H9 (cell line): ENCODE measurements around the gene SERTAD1. TPM values are rescaled to one million over a fixed set of nuclear protein-coding genes. Genes with fewer than 3 reads are reported as not detected.

Experiments
- DNase-seq: peaks from one replicate; pipeline ENCODE4 v3.0.0-alpha.2; 2017
- H2AFZ ChIP-seq: one replicate; pipeline ENCODE4 v1.6.1; 2013; ENCODE audit warnings: mild to moderate bottlenecking, low read length, control low read depth, moderate library complexity
- H2AK5ac ChIP-seq: 2 replicates; pipeline ENCODE4 v1.6.1; 2013; ENCODE audit warnings: low read length, control low read depth, mixed read lengths; ENCODE audit not compliant: insufficient read length
- H2BK120ac ChIP-seq: one replicate; pipeline ENCODE4 v1.6.1; 2013; ENCODE audit warnings: low read depth, mild to moderate bottlenecking, low read length, control low read depth, inconsistent platforms; ENCODE audit not compliant: poor library complexity, severe bottlenecking
- H2BK12ac ChIP-seq: 2 replicates; pipeline ENCODE4 v1.6.1; 2013; ENCODE audit warnings: low read length, control low read depth, mixed read lengths, low read depth; ENCODE audit not compliant: insufficient read length
- H2BK15ac ChIP-seq: 2 replicates; pipeline ENCODE4 v1.6.1; 2013; ENCODE audit warnings: low read depth, low read length, control low read depth
- H2BK20ac ChIP-seq: one replicate; pipeline ENCODE4 v1.6.1; 2013; ENCODE audit warnings: low read depth, mild to moderate bottlenecking, low read length, control low read depth, inconsistent platforms; ENCODE audit not compliant: poor library complexity, severe bottlenecking
- H2BK5ac ChIP-seq: 2 replicates; pipeline ENCODE4 v1.6.1; 2013; ENCODE audit warnings: low read length, control low read depth, mixed read lengths; ENCODE audit not compliant: insufficient read length
- H3K14ac ChIP-seq: 2 replicates; pipeline ENCODE4 v1.6.1; 2013; ENCODE audit warnings: low read length, control low read depth; ENCODE audit not compliant: insufficient read depth
- H3K18ac ChIP-seq: 2 replicates; pipeline ENCODE4 v1.6.1; 2013; ENCODE audit warnings: low read depth, mild to moderate bottlenecking, mixed read lengths, low read length, control low read depth; ENCODE audit not compliant: insufficient read length
- H3K23ac ChIP-seq: 2 replicates; pipeline ENCODE4 v1.6.1; 2013; ENCODE audit warnings: low read length, control low read depth, mixed read lengths, low read depth; ENCODE audit not compliant: insufficient read length
- H3K23me2 ChIP-seq: 2 replicates; pipeline ENCODE4 v1.6.1; 2013; ENCODE audit warnings: low read depth, mild to moderate bottlenecking, mixed read lengths, low read length, control low read depth; ENCODE audit not compliant: insufficient read length, poor library complexity, severe bottlenecking
- H3K27ac ChIP-seq: 2 replicates; pipeline ENCODE4 v1.5.1; 2013; ENCODE audit warnings: low read length, control low read depth, mixed read lengths, low read depth; ENCODE audit not compliant: insufficient read length
- H3K27me3 ChIP-seq: 2 replicates; pipeline ENCODE4 v1.6.1; 2013; ENCODE audit warnings: low read length, control low read depth, inconsistent platforms; ENCODE audit not compliant: insufficient read depth
- H3K4ac ChIP-seq: 2 replicates; pipeline ENCODE4 v1.6.1; 2013; ENCODE audit warnings: low read depth, mild to moderate bottlenecking, control low read depth, inconsistent platforms, low read length, moderate library complexity
- H3K4me1 ChIP-seq: 2 replicates; pipeline ENCODE4 v1.6.1; 2013; ENCODE audit warnings: low read length, control low read depth, inconsistent platforms; ENCODE audit not compliant: insufficient read depth
- H3K4me2 ChIP-seq: 2 replicates; pipeline ENCODE4 v1.6.1; 2013; ENCODE audit warnings: low read length, control low read depth, mixed read lengths; ENCODE audit not compliant: insufficient read length, insufficient read depth
- H3K56ac ChIP-seq: 2 replicates; pipeline ENCODE4 v1.6.1; 2013; ENCODE audit warnings: low read depth, mild to moderate bottlenecking, mixed read lengths, low read length, control low read depth; ENCODE audit not compliant: insufficient read length
- H3K79me1 ChIP-seq: 2 replicates; pipeline ENCODE4 v1.6.1; 2013; ENCODE audit warnings: low read depth, mild to moderate bottlenecking, moderate library complexity, low read length, control low read depth, inconsistent platforms; ENCODE audit not compliant: insufficient read depth, poor library complexity, severe bottlenecking
- H3K79me2 ChIP-seq: 2 replicates; pipeline ENCODE4 v1.6.1; 2013; ENCODE audit warnings: low read length, control low read depth, inconsistent platforms; ENCODE audit not compliant: insufficient read depth
- H3K9ac ChIP-seq: 2 replicates; pipeline ENCODE4 v1.6.1; 2013; ENCODE audit warnings: low read length, control low read depth, mixed read lengths; ENCODE audit not compliant: insufficient read length; ENCODE audit errors: extremely low read depth
- H3K9me3 ChIP-seq: one replicate; pipeline ENCODE4 v1.6.1; 2013; ENCODE audit warnings: low read depth, low read length, inconsistent platforms; ENCODE audit not compliant: control insufficient read depth
- H3T11ph ChIP-seq: one replicate; pipeline ENCODE4 v1.6.1; 2013; ENCODE audit warnings: mild to moderate bottlenecking, low read length, control low read depth, inconsistent platforms
- H4K20me1 ChIP-seq: one replicate; pipeline ENCODE4 v1.6.1; 2013; ENCODE audit not compliant: control insufficient read depth, insufficient read length, insufficient read depth
- H4K5ac ChIP-seq: 2 replicates; pipeline ENCODE4 v1.6.1; 2013; ENCODE audit warnings: low read depth, mild to moderate bottlenecking, mixed read lengths, low read length, control low read depth; ENCODE audit not compliant: insufficient read length
- H4K8ac ChIP-seq: replicated peaks from 2 replicates; pipeline ENCODE4 v1.6.1; 2013; ENCODE audit warnings: low read length, control low read depth, mixed read lengths, low read depth; ENCODE audit not compliant: insufficient read length
- H4K91ac ChIP-seq: 2 replicates; pipeline ENCODE4 v1.6.1; 2013; ENCODE audit warnings: low read depth, mild to moderate bottlenecking, moderate library complexity, mixed read lengths, low read length, control low read depth; ENCODE audit not compliant: insufficient read length
- H3K27ac Mint-ChIP-seq, 3 experiments: 2 replicates in 2 of 3; 3 replicates in 1 of 3; pipeline ENCODE4 v1.8.0; 2020 to 2021; ENCODE audit warnings: mixed read lengths in 3 of 3, mild to moderate bottlenecking in 1 of 3, moderate library complexity in 1 of 3
- H3K27me3 Mint-ChIP-seq: 2 replicates; pipeline ENCODE4 v1.8.0; 2021; ENCODE audit warnings: low read depth, mild to moderate bottlenecking, moderate library complexity, mixed read lengths
- H3K36me3 Mint-ChIP-seq, 3 experiments: 2 replicates in 2 of 3; 3 replicates in 1 of 3; pipeline ENCODE4 v1.8.0; 2020 to 2021; ENCODE audit warnings: low read depth in 3 of 3, mixed read lengths in 3 of 3; ENCODE audit not compliant: insufficient read depth in 1 of 3
- H3K4me1 Mint-ChIP-seq, 2 experiments: 2 replicates each; pipeline ENCODE4 v1.8.0; 2020; ENCODE audit warnings: mixed read lengths in 2 of 2
- H3K4me3 Mint-ChIP-seq, 2 experiments: 2 replicates in 1 of 2; 3 replicates in 1 of 2; pipeline ENCODE4 v1.8.0; 2020 to 2021; ENCODE audit warnings: mild to moderate bottlenecking in 2 of 2, mixed read lengths in 2 of 2, moderate library complexity in 1 of 2
- H3K9me3 Mint-ChIP-seq, 2 experiments: 2 replicates in 1 of 2; 3 replicates in 1 of 2; pipeline ENCODE4 v1.8.0; 2020; ENCODE audit warnings: mild to moderate bottlenecking in 2 of 2, mixed read lengths in 2 of 2, moderate library complexity in 1 of 2
- CTCF ChIP-seq: fragments of 200-600 bp; sonication (generic); conservative IDR thresholded peaks from 3 replicates; pipeline ENCODE4 v1.8.0; 2021; ENCODE audit warnings: antibody characterized with exemption, mild to moderate bottlenecking
- WGBS: extraction: QIAGEN DNeasy Blood & Tissue Kit; methylation state at CpG from one replicate; pipeline ENCODE4 v1.1.7; 2013; ENCODE audit warnings: missing lambda C conversion rate, low lambda C conversion rate, mixed read lengths; ENCODE audit not compliant: insufficient read length; ENCODE audit errors: extremely low coverage; 5-methylcytosine and 5-hydroxymethylcytosine counted together
- total RNA-seq: library from RNA; stranded (reverse); gene quantifications from 2 replicates; pipeline ENCODE4 v1.2.1, GENCODE V29; 2021

Gene SERTAD1
- total RNA-seq, 1 experiment from 2014 or later, result 7.9 TPM

- no peak overlapping the region for H4K91ac ChIP-seq
- Mint-ChIP-seq H3K9me3 (peaks cover 0 to 3% of the 10 kb centered on the region in 2 experiments; a peak in 1 of 5 replicates), H3K27ac (peak overlapping the region in 1 of 3 experiments; percentile 34; a peak in 2 of 7 replicates), H3K36me3 (no peaks in the 10 kb centered on the region), H3K4me1 (peaks cover 21 to 44% of the 10 kb centered on the region in 2 experiments), H3K4me3 (no peak overlapping the region; a peak in 1 of 5 replicates), H3K27me3 (peaks cover 7% of the 10 kb centered on the region)
- no peak overlapping the region for H3K23ac ChIP-seq
- H3K4me2 ChIP-seq, result no peak overlapping the region
- H3K56ac ChIP-seq, result no peak overlapping the region
- no peak overlapping the region for H3K4ac ChIP-seq
- no peaks in the 10 kb centered on the region for H3K79me1 ChIP-seq
- H3K27me3 ChIP-seq, result no peaks in the 10 kb centered on the region
- no peak for DNase-seq
- no peak overlapping the region for H2BK12ac ChIP-seq
- H3K79me2 ChIP-seq, result no peaks in the 10 kb centered on the region
- no peaks in the 10 kb centered on the region for H3K9me3 ChIP-seq
- no peak overlapping the region for H3T11ph ChIP-seq
- H2BK5ac ChIP-seq, result no peak overlapping the region
- no peak overlapping the region for H2BK15ac ChIP-seq
- H2AK5ac ChIP-seq, result no peak overlapping the region
- no peak overlapping the region for H2BK20ac ChIP-seq
- no peak overlapping the region for H4K8ac ChIP-seq
- H4K20me1 ChIP-seq, result no peaks in the 10 kb centered on the region
- no peak overlapping the region for H2AFZ ChIP-seq
- no peak overlapping the region for H2BK120ac ChIP-seq
- H3K4me1 ChIP-seq, result 0 out of 2 replicates have a peak, but pooled peaks cover 3% of the 10 kb centered on the region
- no peak overlapping the region for H3K9ac ChIP-seq
- no peak overlapping the region for H4K5ac ChIP-seq
- no peak overlapping the region for H3K14ac ChIP-seq
- TF ChIP-seq CTCF, result no peak
- no peak overlapping the region for H3K18ac ChIP-seq
- H3K23me2 ChIP-seq, result no peaks in the 10 kb centered on the region
- no peak overlapping the region for H3K27ac ChIP-seq
- WGBS, result no CpG with 5 or more reads among the region's 2 CpGs
Measured at GRCh38 chr19:40415768-40416167, 10.0 kb downstream of the SERTAD1 start.
